OCI-LY3 (cell line): ENCODE measurements around the gene CSRNP3.

Experiments
- EZH2phosphoT487 ChIP-seq: fragments of 200-600 bp; shearing (Covaris generic); IDR thresholded peaks from 2 replicates; pipeline ENCODE4 v1.6.1; 2018; ENCODE audit warnings: antibody characterized with exemption, mixed run types, low read depth
- TF ChIP-seq, protein P1 (sequence below): fragments of 200-600, 300-600 bp; sonication (generic); IDR thresholded peaks from 2 replicates; pipeline ENCODE4 v1.5.1; 2014; ENCODE audit warnings: antibody characterized with exemption, low read length, low read depth

DNA sequence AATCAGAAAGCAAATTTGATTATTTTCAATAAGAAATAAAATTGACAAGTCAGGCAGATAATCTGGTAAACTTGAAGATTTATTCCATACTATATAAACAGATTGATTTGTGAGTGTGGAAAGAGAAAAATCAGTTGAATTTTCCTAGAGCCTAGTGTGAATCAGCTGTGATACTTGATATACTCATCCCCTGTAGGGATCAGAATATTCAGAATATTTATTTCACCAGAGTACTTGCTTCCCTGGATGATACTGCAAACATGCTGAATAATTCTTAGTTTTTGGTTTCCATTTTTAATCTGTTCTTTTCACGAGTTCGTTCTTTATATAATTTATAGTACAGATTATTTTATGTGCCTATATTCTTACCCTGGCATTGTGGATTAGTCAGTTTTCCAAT lies 181.7 kb downstream of the CSRNP3 start:
- TF ChIP-seq, protein P1, sequence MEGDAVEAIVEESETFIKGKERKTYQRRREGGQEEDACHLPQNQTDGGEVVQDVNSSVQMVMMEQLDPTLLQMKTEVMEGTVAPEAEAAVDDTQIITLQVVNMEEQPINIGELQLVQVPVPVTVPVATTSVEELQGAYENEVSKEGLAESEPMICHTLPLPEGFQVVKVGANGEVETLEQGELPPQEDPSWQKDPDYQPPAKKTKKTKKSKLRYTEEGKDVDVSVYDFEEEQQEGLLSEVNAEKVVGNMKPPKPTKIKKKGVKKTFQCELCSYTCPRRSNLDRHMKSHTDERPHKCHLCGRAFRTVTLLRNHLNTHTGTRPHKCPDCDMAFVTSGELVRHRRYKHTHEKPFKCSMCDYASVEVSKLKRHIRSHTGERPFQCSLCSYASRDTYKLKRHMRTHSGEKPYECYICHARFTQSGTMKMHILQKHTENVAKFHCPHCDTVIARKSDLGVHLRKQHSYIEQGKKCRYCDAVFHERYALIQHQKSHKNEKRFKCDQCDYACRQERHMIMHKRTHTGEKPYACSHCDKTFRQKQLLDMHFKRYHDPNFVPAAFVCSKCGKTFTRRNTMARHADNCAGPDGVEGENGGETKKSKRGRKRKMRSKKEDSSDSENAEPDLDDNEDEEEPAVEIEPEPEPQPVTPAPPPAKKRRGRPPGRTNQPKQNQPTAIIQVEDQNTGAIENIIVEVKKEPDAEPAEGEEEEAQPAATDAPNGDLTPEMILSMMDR = no peak
- TF ChIP-seq EZH2phosphoT487 = no peak
